Cardiac muscle cell (in vitro differentiated cells and primary cell): Measurements from ENCODE around the gene PIGQ. TPM values are rescaled to one million over a fixed set of nuclear protein-coding genes. Genes with fewer than 3 reads are reported as not detected.
A peak's percentile ranks its signal among the peaks of the same experiment; 100 is the strongest.

Experiments used
- DNase-seq, 2 donors: peaks; one replicate each; pipeline versions ENCODE4 v3.0.0 to v3.0.0-alpha.2; 2010 to 2017; ENCODE audit warnings: low read depth in 1 of 2, low spot score in 1 of 2
- H3K27ac ChIP-seq: fragments of 200-600 bp; sonication (generic); 2 replicates; pipeline ENCODE4 v1.5.1; 2016
- H3K27me3 ChIP-seq: fragments of 200-600 bp; sonication (generic); 2 replicates; pipeline ENCODE4 v1.6.0; 2016; ENCODE audit warnings: control low read depth
- H3K36me3 ChIP-seq: fragments of 200-600 bp; sonication (generic); 2 replicates; pipeline ENCODE4 v1.5.1; 2016; ENCODE audit warnings: control low read depth
- H3K4me1 ChIP-seq: fragments of 200-600 bp; sonication (generic); 2 replicates; pipeline ENCODE4 v1.8.1; 2017; ENCODE audit warnings: low read depth, mild to moderate bottlenecking, mixed run types
- H3K4me3 ChIP-seq: fragments of 200-600 bp; sonication (generic); 2 replicates; pipeline ENCODE4 v1.5.1; 2016; ENCODE audit warnings: mild to moderate bottlenecking
- H3K9me3 ChIP-seq: fragments of 200-600 bp; sonication (generic); 2 replicates; pipeline ENCODE4 v1.5.1; 2017; ENCODE audit warnings: low read depth, mild to moderate bottlenecking, control low read depth
- CTCF ChIP-seq: IDR thresholded peaks from 2 replicates; pipeline ENCODE4 v1.5.1; 2012; ENCODE audit warnings: low read depth, mild to moderate bottlenecking, low read length
- polyA plus RNA-seq: library from polyadenylated mRNA; unstranded; fragments of >200 nt; fragmentation: Nextera tagmentation; extraction: Ambion mirVana; gene quantifications from 2 replicates; pipeline ENCODE4 v1.2.1, GENCODE V29; 2016
- total RNA-seq: library from RNA; depleted of rRNA; stranded (reverse); fragments of >200 nt; gene quantifications from 2 replicates; pipeline ENCODE4 v1.2.3, GENCODE V29; 2016

PIGQ gene
- total and polyA plus RNA-seq, 2 experiments from 2014 or later = 110 to 124 TPM

- no peak overlapping the region for H3K4me3 ChIP-seq
Measured at GRCh38 chr16:524274-525040, 45.3 kb upstream of the PIGQ start.

GRCh38 chr16:525123-525519, 44.6 kb upstream of the PIGQ start:
- no peak for TF ChIP-seq CTCF
- Histone ChIP-seq H3K9me3 (no peaks in the 10 kb centered on the region), H3K4me1 (peaks cover 23% of the 10 kb centered on the region), H3K27me3 (no peaks in the 10 kb centered on the region), H3K4me3 (no peak overlapping the region), H3K27ac (peak overlapping the region; percentile 98), H3K36me3 (peaks cover 6% of the 10 kb centered on the region)
- no peak for DNase-seq

More at GRCh38 chr16:524274-525040, 45.3 kb upstream of the PIGQ start:
- Histone ChIP-seq H3K9me3 (no peaks in the 10 kb centered on the region), H3K36me3 (peaks cover 6% of the 10 kb centered on the region), H3K27me3 (no peaks in the 10 kb centered on the region), H3K4me1 (peaks cover 23% of the 10 kb centered on the region), H3K27ac (peak overlapping the region; percentile 49)
- no peak for TF ChIP-seq CTCF
- DNase-seq = no peak

GRCh38 chr16:525520-526180, 44.1 kb upstream of the PIGQ start:
- Histone ChIP-seq H3K27me3 (no peaks in the 10 kb centered on the region), H3K9me3 (no peaks in the 10 kb centered on the region), H3K4me1 (peaks cover 23% of the 10 kb centered on the region), H3K27ac (peak overlapping the region; percentile 98), H3K36me3 (peaks cover 2% of the 10 kb centered on the region), H3K4me3 (no peak overlapping the region)
- peak in 1 of 2 donors; percentile 68 for DNase-seq
- TF ChIP-seq CTCF = no peak

- TF ChIP-seq CTCF = no peak
- peaks cover 23% of the 10 kb centered on the region for H3K4me1 ChIP-seq
- no peaks in the 10 kb centered on the region for H3K27me3 ChIP-seq
- H3K4me3 ChIP-seq = peak overlapping the region; percentile 75
- DNase-seq = peak; percentile 66 to 92
- peak overlapping the region; percentile 98 for H3K27ac ChIP-seq
- no peaks in the 10 kb centered on the region for H3K9me3 ChIP-seq
- H3K36me3 ChIP-seq = no peaks in the 10 kb centered on the region
Measured at GRCh38 chr16:526181-527014, 43.4 kb upstream of the PIGQ start.
